ENCODE data around the gene GCK. TPM values are rescaled to one million over a fixed set of nuclear protein-coding genes. Genes with fewer than 3 reads are reported as not detected.

Gene GCK
- total RNA-seq, 1 donor from 2014 or later: 0.47 TPM

- Histone ChIP-seq H3K4me3 (no peak overlapping the region), H3K27me3 (ENCODE audit: low read depth) (peaks cover 4% of the 10 kb centered on the region), H3K9me3 (no peaks in the 10 kb centered on the region), H3K36me3 (no peaks in the 10 kb centered on the region), H3K27ac (no peak overlapping the region), H3K4me1 (no peaks in the 10 kb centered on the region)
- intact Hi-C loops (cut with DNase I): no loop called here
- ATAC-seq (no peak), DNase-seq (no peak)
- TF ChIP-seq CTCF (IDR thresholded peaks at IDR 0.05): no peak
Observed at GRCh38 chr7:44235066-44235465, 45.8 kb upstream of the GCK start.

GRCh38 chr7:44232901-44233715 is 43.9 kb upstream of the GCK start:
- no peak for ATAC-seq
- Histone ChIP-seq H3K9me3 (no peaks in the 10 kb centered on the region), H3K4me3 (no peak overlapping the region), H3K27ac (no peak overlapping the region), H3K4me1 (no peaks in the 10 kb centered on the region), H3K36me3 (no peaks in the 10 kb centered on the region), H3K27me3 (ENCODE audit: low read depth) (peaks cover 5% of the 10 kb centered on the region)
- DNase-seq: no peak
- TF ChIP-seq CTCF (IDR thresholded peaks at IDR 0.05): no peak
- intact Hi-C loops (cut with DNase I): no loop called here

- ATAC-seq: no peak
- intact Hi-C loops (cut with DNase I): no loop called here
- Histone ChIP-seq H3K4me3 (no peak overlapping the region), H3K9me3 (no peaks in the 10 kb centered on the region), H3K36me3 (no peaks in the 10 kb centered on the region), H3K27me3 (ENCODE audit: low read depth) (peaks cover 7% of the 10 kb centered on the region), H3K27ac (no peak overlapping the region), H3K4me1 (no peaks in the 10 kb centered on the region)
- no peak for TF ChIP-seq CTCF (IDR thresholded peaks at IDR 0.05)
- DNase-seq: no peak
Observed at GRCh38 chr7:44232396-44232795, 43.2 kb upstream of the GCK start.

GRCh38 chr7:44231088-44231487 is 41.8 kb upstream of the GCK start:
- ATAC-seq (no peak), DNase-seq (no peak)
- intact Hi-C loops (cut with DNase I): no loop called here
- H3K36me3 ChIP-seq: no peaks in the 10 kb centered on the region
- peaks cover 11% of the 10 kb centered on the region for H3K27me3 ChIP-seq (ENCODE audit: low read depth)
- no peak overlapping the region for H3K27ac ChIP-seq
- TF ChIP-seq CTCF (IDR thresholded peaks at IDR 0.05): no peak
- H3K4me1 ChIP-seq: no peaks in the 10 kb centered on the region
- H3K9me3 ChIP-seq: no peaks in the 10 kb centered on the region
- H3K4me3 ChIP-seq: no peak overlapping the region

GRCh38 chr7:44230286-44230685 is 41.0 kb upstream of the GCK start:
- Histone ChIP-seq H3K4me1 (no peaks in the 10 kb centered on the region), H3K4me3 (no peak overlapping the region), H3K36me3 (no peaks in the 10 kb centered on the region), H3K9me3 (no peaks in the 10 kb centered on the region), H3K27ac (no peak overlapping the region), H3K27me3 (ENCODE audit: low read depth) (peaks cover 19% of the 10 kb centered on the region)
- intact Hi-C loops (cut with DNase I): no loop called here
- DNase-seq (no peak), ATAC-seq (no peak)
- no peak for TF ChIP-seq CTCF (IDR thresholded peaks at IDR 0.05)

Data from lower lobe of right lung (tissue), 2 donors.